K562 (cell line): ENCODE data around the gene COX7A2.

Experiments used
- MYC ChIP-seq, 2 experiments: fragments of 250-450 bp in 1 of 2; sonication (Bioruptor Pico) in 1 of 2; IDR thresholded peaks; 2 replicates each; pipeline versions ENCODE4 v1.5.1 to v1.6.1; 2012 to 2021; ENCODE audit warnings: low read depth in 2 of 2, borderline replicate concordance in 1 of 2, improper control_type of control experiment in 1 of 2, low read length in 1 of 2, mild to moderate bottlenecking in 1 of 2, moderate library complexity in 1 of 2
- NR2C2 ChIP-seq, 2 experiments: fragments of 200-800 bp in 1 of 2; sonication (Bioruptor generic) in 1 of 2; sonication (generic) in 1 of 2; formaldehyde crosslinking in 1 of 2; IDR thresholded peaks; 2 replicates each; pipeline versions ENCODE4 v1.6.1 to v1.8.0; 2016 to 2022; ENCODE audit warnings: mild to moderate bottlenecking in 1 of 2, missing compliant biosample characterization in 1 of 2, missing genetic modification characterization in 1 of 2, missing genetic modification reagents in 1 of 2
- RFX5 ChIP-seq: IDR thresholded peaks from 2 replicates; pipeline ENCODE4 v1.6.1; 2011; ENCODE audit warnings: low read depth, mild to moderate bottlenecking, improper control_type of control experiment, low read length
- STAG1 ChIP-seq: sonication (generic); formaldehyde crosslinking; IDR thresholded peaks from 2 replicates; pipeline ENCODE4 v1.5.0; 2020; ENCODE audit warnings: missing genetic modification reagents, borderline replicate concordance
- TAF1 ChIP-seq: IDR thresholded peaks from 2 replicates; pipeline ENCODE4 v1.6.1; 2011; ENCODE audit warnings: mild to moderate bottlenecking, low read length, moderate library complexity; ENCODE audit not compliant: insufficient read depth, control insufficient read depth, severe bottlenecking; ENCODE audit errors: extremely low read depth
- TEAD4 ChIP-seq, 2 experiments: sonication (generic) in 1 of 2; formaldehyde crosslinking in 1 of 2; IDR thresholded peaks; 2 replicates each; pipeline versions ENCODE4 v1.6.1 to v1.8.0; 2012 to 2022; ENCODE audit warnings: borderline replicate concordance in 1 of 2, inconsistent platforms in 1 of 2, low read length in 1 of 2, mild to moderate bottlenecking in 1 of 2, missing genetic modification reagents in 1 of 2
- TF ChIP-seq, protein P1 (sequence below), 3 experiments: IDR thresholded peaks in 2 of 3; conservative IDR thresholded peaks in 1 of 3; 2 replicates each; pipeline ENCODE4 v1.5.1; 2011 to 2012; ENCODE audit warnings: low read length in 3 of 3, mild to moderate bottlenecking in 3 of 3, control low read depth in 2 of 3, improper control_type of control experiment in 1 of 3, inconsistent platforms in 1 of 3, low read depth in 1 of 3, mixed read lengths in 1 of 3, moderate library complexity in 1 of 3; ENCODE audit not compliant: insufficient read depth in 2 of 3
- TF ChIP-seq, protein P2 (sequence below): sonication (generic); formaldehyde crosslinking; IDR thresholded peaks from 2 replicates; pipeline ENCODE4 v1.4.0; 2020; ENCODE audit warnings: mild to moderate bottlenecking, missing genetic modification reagents
- TF ChIP-seq, protein P3 (sequence below): sonication (generic); formaldehyde crosslinking; IDR thresholded peaks from 2 replicates; pipeline ENCODE4 v1.8.1; 2022; ENCODE audit warnings: missing genetic modification reagents

DNA sequence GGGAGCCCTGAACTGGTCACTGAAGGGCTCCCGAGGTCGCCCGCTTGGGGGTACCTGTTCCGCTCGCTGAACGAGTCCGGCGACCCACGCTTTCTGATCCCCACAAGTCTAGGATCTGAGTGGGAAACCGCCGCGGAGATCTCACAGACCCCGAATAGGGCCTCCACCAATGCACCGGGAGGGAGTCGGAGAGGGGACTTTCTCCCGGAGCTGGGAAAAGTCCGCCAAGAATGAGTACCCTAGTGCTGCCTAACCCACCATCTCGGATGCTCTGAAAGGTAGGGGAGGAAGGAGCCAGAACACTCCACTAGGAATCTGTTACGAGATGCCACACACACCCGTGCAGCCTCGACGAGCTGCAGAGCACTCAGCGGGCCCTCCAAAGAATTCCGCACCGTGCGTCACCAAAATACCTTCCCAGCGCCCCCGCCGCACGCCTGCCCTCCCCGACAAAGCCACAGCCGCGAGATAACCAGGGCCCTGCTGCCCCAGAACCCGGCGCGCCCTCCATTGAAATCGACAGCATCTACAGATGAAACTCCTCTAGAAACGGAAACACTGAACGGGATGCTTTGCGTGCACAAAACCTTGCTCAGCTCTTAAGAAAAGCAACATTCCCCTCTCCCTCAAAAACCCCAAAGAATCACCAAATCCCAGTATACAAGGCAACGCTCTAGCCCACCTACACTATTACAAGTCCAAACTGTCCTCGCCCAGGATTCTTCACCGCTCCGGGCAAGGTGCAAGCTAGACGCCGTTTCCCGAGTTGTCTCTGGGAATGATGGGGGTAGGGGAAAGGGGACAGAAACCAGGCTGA lies 38.4 kb downstream of the COX7A2 start:
- TF ChIP-seq, protein P1, sequence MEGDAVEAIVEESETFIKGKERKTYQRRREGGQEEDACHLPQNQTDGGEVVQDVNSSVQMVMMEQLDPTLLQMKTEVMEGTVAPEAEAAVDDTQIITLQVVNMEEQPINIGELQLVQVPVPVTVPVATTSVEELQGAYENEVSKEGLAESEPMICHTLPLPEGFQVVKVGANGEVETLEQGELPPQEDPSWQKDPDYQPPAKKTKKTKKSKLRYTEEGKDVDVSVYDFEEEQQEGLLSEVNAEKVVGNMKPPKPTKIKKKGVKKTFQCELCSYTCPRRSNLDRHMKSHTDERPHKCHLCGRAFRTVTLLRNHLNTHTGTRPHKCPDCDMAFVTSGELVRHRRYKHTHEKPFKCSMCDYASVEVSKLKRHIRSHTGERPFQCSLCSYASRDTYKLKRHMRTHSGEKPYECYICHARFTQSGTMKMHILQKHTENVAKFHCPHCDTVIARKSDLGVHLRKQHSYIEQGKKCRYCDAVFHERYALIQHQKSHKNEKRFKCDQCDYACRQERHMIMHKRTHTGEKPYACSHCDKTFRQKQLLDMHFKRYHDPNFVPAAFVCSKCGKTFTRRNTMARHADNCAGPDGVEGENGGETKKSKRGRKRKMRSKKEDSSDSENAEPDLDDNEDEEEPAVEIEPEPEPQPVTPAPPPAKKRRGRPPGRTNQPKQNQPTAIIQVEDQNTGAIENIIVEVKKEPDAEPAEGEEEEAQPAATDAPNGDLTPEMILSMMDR (IDR thresholded peaks at IDR 0.05 in 2 of 3, conservative IDR thresholded peaks at IDR 0.05 in 1 of 3; ENCODE audit: insufficient read depth in 2 of 3, low read depth in 1 of 3, low read length in 3 of 3): no peak
- TF ChIP-seq, protein P2, sequence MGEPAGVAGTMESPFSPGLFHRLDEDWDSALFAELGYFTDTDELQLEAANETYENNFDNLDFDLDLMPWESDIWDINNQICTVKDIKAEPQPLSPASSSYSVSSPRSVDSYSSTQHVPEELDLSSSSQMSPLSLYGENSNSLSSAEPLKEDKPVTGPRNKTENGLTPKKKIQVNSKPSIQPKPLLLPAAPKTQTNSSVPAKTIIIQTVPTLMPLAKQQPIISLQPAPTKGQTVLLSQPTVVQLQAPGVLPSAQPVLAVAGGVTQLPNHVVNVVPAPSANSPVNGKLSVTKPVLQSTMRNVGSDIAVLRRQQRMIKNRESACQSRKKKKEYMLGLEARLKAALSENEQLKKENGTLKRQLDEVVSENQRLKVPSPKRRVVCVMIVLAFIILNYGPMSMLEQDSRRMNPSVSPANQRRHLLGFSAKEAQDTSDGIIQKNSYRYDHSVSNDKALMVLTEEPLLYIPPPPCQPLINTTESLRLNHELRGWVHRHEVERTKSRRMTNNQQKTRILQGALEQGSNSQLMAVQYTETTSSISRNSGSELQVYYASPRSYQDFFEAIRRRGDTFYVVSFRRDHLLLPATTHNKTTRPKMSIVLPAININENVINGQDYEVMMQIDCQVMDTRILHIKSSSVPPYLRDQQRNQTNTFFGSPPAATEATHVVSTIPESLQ: no peak
- TF ChIP-seq TAF1 (no peak), MYC (IDR thresholded peaks at IDR 0.05; ENCODE audit: low read depth, low read length) (no peak), MYC (CRISPR knock-in tag; IDR thresholded peaks at IDR 0.05; ENCODE audit: borderline replicate concordance, low read depth) (no peak), STAG1 (no peak), NR2C2 (CRISPR knock-in tag; IDR thresholded peaks at IDR 0.05) (no peak), NR2C2 (tag; IDR thresholded peaks at IDR 0.05) (no peak), TEAD4 (IDR thresholded peaks at IDR 0.05; ENCODE audit: low read length) (no peak), TEAD4 (CRISPR knock-in tag; IDR thresholded peaks at IDR 0.05; ENCODE audit: borderline replicate concordance) (no peak), RFX5 (no peak)
- TF ChIP-seq, protein P3, sequence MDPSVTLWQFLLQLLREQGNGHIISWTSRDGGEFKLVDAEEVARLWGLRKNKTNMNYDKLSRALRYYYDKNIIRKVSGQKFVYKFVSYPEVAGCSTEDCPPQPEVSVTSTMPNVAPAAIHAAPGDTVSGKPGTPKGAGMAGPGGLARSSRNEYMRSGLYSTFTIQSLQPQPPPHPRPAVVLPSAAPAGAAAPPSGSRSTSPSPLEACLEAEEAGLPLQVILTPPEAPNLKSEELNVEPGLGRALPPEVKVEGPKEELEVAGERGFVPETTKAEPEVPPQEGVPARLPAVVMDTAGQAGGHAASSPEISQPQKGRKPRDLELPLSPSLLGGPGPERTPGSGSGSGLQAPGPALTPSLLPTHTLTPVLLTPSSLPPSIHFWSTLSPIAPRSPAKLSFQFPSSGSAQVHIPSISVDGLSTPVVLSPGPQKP (CRISPR knock-in tag): no peak
